ENCODE results near the gene KRTAP1-1.
"Not testable (repeated sequence)": the region's sequence is repeated elsewhere in the genome, so short reads cannot be mapped to it uniquely, and the experiment has no call there.

KRTAP1-1 gene, protein sequence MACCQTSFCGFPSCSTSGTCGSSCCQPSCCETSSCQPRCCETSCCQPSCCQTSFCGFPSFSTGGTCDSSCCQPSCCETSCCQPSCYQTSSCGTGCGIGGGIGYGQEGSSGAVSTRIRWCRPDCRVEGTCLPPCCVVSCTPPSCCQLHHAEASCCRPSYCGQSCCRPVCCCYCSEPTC

GRCh38 chr17:41040783-41041571 is at the start of gene KRTAP1-1:
KRTAP1-1 (minus strand) TSS chr17:41041450; CDS start chr17:41041397, 53 bp downstream.
- DNase-seq, result not testable (repeated sequence)

GRCh38 chr17:41088760-41089352 is 47.6 kb upstream of the KRTAP1-1 start:
- DNase-seq, result not testable (repeated sequence)

- DNase-seq, result not testable (repeated sequence)
Observed at GRCh38 chr17:41084100-41084856, 43.0 kb upstream of the KRTAP1-1 start, which contains the start of gene KRTAP4-7. KRTAP4-7 (plus strand) TSS chr17:41084150; CDS start chr17:41084207, 57 bp downstream.

GRCh38 chr17:41083427-41083826 is 42.2 kb upstream of the KRTAP1-1 start:
- not testable (repeated sequence) for DNase-seq

GRCh38 chr17:41082626-41083025 is 41.4 kb upstream of the KRTAP1-1 start:
- DNase-seq, result no peak

GRCh38 chr17:41076788-41077187 is 35.5 kb upstream of the KRTAP1-1 start:
- DNase-seq, result no peak

- no peak for DNase-seq
Observed at GRCh38 chr17:41073676-41074075, 32.4 kb upstream of the KRTAP1-1 start.

DNA sequence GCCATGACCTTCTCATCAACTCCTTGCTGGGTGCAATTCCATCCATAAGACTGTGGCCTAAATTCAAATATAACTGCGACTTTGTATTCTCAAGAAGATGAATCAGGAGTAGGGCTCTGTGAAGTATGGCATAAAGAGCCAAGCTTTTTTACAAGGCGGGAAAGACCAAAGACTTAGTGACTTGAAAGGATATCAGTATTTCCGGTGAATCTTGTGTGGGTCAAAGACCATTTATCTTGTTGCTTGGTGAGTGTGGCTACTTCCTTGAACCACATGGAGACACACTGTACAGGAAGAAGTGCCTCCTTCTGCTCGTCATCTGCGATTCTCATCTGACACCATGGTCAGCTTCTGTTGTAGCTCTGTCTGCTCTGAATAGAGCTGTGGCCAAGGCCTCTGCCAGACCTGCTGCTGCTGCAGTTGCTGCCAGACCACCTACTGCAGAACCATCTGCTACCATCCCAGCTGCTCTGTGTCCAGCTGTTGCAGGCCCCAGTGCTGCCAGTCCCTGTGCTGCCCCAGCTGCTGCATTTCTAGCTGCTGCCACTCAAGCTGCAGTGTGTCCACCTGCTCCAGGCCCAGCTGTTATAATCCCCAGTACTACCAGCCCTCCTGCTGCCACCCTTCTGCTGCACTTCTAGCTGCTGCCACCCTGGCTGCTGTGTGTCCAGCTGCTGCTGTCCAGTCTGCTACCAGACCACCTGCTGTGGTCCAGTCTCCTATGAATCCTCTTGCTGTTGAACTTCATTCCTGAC is 30.5 kb upstream of the KRTAP1-1 start:
- no peak for DNase-seq

- DNase-seq, result no peak
Observed at GRCh38 chr17:41069031-41069430, 27.8 kb upstream of the KRTAP1-1 start.

GRCh38 chr17:41067281-41067680 is 26.0 kb upstream of the KRTAP1-1 start:
- DNase-seq, result no peak

- DNase-seq, result no peak
Observed at GRCh38 chr17:41065829-41066624, 24.8 kb upstream of the KRTAP1-1 start, which contains the start of gene KRTAP2-4. KRTAP2-4 (minus strand) TSS chr17:41065879; CDS start chr17:41065845, 34 bp downstream.

GRCh38 chr17:41065016-41065689 is 23.9 kb upstream of the KRTAP1-1 start:
- not testable (repeated sequence) for DNase-seq

GRCh38 chr17:41064301-41064700 is 23.1 kb upstream of the KRTAP1-1 start:
- no peak for DNase-seq

DNA sequence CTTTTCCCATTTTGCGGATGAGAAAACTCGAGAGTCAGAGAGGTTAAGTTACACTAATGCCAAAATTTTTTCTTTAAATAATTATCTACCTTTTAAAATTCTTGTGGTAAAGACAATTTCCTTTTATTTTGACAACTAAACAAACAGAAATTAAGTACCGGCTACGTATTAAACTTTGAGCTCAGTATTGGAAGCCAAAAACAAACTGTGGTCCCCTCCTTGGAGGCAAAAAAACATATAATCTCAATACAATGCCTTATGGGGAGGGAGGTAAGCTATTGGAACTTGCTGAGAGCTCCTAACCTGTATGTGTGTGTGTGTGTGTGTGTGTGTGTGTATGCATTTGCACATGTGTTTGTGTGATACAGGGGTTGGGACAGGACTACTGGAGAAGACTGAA is 22.2 kb upstream of the KRTAP1-1 start:
- DNase-seq, result no peak

DNA sequence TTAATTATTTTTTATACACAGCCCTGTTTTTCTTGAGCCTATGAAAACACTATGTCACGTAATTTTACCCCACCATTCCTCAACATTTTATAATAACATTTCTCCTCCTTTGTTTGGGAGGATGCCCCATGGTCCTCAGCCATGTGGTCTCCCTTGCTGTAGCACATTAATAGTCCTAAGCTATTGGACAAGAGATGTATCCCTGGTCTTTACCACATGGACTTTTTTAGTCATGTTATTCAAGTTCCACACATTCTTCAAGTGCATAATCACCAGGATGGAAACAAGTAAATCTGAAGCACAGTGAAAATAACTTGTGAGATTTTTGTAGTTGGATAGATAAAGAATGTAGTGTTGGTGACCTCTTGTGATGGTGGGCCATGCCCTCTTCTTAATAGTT is 20.7 kb upstream of the KRTAP1-1 start:
- no peak for DNase-seq

GRCh38 chr17:41060052-41060604 is 18.9 kb upstream of the KRTAP1-1 start, which contains the start of gene KRTAP2-3:
KRTAP2-3 (minus strand) TSS chr17:41060114; CDS start chr17:41060050, 64 bp downstream.
- DNase-seq, result no peak

- DNase-seq, result not testable (repeated sequence)
Observed at GRCh38 chr17:41059276-41060051, 18.2 kb upstream of the KRTAP1-1 start.

DNA sequence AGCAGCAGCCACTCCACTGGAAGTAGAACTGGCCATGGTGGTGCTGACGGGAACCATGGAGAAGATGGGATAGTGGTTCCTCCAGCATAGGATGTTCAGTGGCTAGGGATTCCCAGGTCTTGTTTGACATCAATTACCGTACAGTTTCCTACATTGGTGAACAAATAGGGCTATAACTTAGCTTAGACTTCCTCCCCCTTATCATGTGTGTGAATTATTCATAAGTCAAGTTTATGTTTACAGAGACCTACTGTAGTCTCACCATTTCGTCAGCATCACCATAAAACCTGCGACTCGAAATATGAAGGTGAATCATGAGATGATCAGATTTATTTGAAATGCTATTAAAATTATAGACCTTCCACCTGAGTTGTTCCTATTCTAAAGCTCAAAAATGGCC is 17.5 kb upstream of the KRTAP1-1 start:
- DNase-seq, result no peak

- no peak for DNase-seq
Observed at GRCh38 chr17:41057547-41057946, 16.3 kb upstream of the KRTAP1-1 start.
